Hepatocyte (in vitro differentiated cells): ENCODE measurements around the gene MAPK8IP3.

Experiments
- EZH2phosphoT487 ChIP-seq: fragments of 200-600 bp; sonication (generic); IDR thresholded peaks from one replicate; pipeline ENCODE4 v1.6.1; 2018; ENCODE audit warnings: antibody characterized with exemption, mild to moderate bottlenecking, low read depth, moderate library complexity; ENCODE audit not compliant: unreplicated experiment, severe bottlenecking
- TF ChIP-seq, protein P1 (sequence below): fragments of 200-600 bp; sonication (generic); IDR thresholded peaks from 2 replicates; pipeline ENCODE4 v1.5.1; 2016; ENCODE audit warnings: antibody characterized with exemption, mild to moderate bottlenecking; ENCODE audit not compliant: poor library complexity

DNA sequence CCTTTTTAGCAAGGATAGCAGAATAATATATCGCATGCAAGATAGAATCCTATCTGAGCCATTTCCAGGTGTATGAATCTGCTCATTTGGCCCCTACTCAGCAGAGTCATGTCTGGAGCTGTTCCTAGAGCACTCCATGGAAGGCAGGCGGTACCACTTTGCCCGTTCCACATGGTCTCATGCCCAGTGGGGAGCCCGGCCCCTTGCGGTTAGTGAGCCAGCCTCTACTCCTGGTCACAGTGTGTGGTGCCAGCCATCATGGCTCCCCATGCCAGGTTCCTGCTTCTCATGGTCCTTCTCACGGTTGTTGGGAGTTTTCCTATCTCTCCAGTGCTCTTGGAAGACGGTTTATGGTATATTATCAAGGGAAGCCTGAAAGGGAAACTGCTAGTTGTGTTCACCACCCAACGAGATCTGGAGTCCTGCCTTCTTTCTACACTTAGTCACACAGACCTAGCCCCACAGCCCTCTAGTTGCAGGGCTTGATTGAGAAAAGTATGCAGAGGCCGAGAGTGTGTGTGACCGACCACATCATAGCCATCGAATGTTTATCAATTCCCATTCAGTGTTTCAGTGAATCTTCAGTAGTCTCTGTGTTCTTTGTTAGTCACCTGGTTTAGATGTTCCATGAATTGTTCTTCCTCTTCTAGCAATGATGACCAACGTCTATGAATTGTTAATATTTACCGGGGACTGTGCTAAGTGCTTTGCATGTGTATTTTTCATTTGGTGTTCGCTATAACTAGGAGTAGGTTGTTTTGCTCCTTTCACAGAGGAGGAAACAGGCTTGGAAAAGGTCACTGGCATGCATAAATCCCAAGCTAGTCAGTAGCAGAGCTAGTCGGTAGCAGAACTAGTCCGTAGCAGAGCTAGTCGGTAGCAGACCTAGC lies 18.3 kb upstream of the MAPK8IP3 start:
- TF ChIP-seq, protein P1, sequence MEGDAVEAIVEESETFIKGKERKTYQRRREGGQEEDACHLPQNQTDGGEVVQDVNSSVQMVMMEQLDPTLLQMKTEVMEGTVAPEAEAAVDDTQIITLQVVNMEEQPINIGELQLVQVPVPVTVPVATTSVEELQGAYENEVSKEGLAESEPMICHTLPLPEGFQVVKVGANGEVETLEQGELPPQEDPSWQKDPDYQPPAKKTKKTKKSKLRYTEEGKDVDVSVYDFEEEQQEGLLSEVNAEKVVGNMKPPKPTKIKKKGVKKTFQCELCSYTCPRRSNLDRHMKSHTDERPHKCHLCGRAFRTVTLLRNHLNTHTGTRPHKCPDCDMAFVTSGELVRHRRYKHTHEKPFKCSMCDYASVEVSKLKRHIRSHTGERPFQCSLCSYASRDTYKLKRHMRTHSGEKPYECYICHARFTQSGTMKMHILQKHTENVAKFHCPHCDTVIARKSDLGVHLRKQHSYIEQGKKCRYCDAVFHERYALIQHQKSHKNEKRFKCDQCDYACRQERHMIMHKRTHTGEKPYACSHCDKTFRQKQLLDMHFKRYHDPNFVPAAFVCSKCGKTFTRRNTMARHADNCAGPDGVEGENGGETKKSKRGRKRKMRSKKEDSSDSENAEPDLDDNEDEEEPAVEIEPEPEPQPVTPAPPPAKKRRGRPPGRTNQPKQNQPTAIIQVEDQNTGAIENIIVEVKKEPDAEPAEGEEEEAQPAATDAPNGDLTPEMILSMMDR = no peak
- no peak for TF ChIP-seq EZH2phosphoT487
